Inflammatory macrophage (primary cell): ENCODE data around the gene MFAP2.
"Not testable (repeated sequence)": the region's sequence is repeated elsewhere in the genome, so short reads cannot be mapped to it uniquely, and the experiment has no call there.

Source experiments
- DNase-seq, 2 donors: peaks; one replicate each; pipeline ENCODE4 v3.0.0-alpha.2; 2020 to 2022

The MFAP2 gene

GRCh38 chr1:16958475-16958874 lies 21.9 kb downstream of the MFAP2 start:
- DNase-seq = no peak

DNA sequence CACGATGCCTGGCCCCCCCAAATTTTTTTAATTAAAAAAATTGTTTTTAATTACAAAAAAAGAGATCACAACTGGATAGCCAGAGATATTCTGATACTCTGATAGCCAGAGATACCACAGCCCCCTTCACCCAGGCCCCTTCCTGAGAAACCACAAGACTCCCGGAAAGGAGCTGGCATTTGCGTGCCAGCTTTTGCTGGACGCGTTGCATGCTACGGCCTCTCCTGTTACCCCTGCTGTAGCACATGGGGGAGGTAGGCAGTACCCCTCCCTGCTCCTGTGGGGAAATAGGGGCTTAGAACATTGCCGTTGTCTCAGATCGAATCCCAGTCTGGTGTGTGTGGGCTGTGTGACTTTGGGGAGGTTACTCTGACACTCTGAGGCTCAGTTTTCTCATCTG lies 22.7 kb downstream of the MFAP2 start:
- DNase-seq = no peak

DNA sequence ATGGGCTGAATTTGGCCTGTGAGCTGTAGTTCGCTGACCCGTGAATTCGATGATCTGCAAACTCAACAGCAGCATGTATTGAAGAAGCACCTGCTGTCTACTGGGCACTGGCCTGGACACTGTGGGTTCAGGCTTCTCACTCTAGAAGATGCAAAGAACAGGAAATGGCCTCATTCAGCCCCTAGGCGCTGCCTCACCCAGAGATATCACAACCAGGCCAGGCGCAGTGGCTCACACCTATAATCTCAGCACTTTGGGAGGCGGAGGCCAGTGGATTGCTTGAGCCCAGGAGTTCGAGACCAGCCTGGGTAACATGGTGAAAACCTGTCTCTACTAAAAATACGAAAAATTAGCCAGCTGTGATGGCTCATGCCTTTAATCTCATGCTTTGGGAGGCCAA lies 23.6 kb downstream of the MFAP2 start:
- no peak for DNase-seq

DNA sequence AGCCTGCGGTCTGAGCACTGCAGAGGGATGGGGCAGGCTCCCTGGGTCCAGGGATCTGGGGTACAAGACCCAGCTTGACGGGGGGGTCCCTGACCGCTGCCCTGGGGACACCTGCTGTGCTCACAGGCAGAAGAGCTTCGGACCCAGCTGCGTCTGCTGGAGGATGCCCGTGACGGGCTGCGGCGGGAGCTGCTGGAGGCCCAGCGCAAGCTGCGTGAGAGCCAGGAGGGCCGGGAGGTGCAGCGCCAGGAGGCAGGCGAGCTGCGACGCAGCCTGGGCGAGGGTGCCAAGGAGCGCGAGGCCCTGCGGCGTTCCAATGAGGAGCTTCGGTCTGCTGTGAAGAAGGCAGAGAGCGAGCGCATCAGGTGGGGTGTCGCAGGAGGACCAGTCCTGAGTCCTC lies 25.2 kb downstream of the MFAP2 start:
- no peak for DNase-seq

DNA sequence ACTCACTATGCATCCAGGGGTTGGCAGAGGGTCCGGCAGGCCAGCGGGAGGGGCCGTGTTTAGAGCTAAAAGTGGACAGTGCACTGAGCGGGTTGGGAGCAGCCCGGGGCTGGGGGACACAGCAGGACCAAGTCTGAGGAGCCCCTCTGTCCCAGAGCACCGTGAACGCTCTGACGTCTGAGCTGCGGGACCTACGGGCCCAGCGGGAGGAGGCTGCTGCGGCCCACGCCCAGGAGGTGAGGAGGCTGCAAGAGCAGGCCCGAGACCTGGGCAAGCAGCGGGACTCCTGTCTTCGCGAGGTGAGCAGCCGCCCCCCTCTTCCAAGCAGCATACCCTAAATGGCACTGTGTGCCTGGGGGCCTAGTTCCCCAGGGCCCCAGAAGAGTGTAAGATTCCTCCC lies 25.8 kb downstream of the MFAP2 start:
- no peak for DNase-seq

DNA sequence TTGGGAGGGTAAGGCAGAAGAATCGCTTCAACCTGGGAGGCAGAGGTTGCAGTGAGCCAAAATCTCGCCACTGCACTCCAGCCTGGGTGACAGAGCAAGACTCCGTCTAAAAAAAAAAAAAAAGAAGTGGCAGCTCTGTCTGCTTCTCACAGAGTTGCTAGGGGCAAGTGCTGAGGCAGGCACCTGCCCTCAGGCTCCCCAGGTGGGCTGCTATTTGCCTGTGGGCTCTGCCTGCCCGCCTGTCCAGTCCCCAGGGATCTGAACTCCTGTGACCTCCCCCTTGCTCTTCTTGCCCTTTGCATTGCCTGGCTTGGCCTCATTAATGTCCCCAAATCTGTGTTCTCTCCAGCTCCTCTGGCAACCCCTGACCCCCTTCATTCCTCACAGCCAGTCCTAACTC lies 28.0 kb downstream of the MFAP2 start:
- not testable (repeated sequence) for DNase-seq

DNA sequence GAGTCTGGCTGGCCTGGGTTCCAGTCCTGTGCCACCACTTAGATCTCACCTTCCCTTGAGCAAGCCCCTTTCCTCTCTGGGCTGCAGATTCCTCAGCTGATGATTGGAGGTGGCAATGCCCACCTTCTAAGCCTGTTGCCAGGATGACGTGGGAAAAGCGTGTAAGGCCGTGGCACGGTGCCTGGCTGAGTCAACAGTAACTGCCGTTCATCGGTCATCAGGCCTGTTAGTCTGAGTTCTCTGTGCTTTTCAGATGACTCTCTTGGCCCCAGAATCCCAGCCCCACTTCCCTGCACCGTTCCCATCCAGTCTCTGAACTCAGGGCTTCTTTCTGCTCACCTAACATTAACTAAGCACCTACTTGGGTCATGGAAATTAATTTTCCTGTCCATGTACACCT lies 31.4 kb downstream of the MFAP2 start:
- DNase-seq = not testable (repeated sequence)

DNA sequence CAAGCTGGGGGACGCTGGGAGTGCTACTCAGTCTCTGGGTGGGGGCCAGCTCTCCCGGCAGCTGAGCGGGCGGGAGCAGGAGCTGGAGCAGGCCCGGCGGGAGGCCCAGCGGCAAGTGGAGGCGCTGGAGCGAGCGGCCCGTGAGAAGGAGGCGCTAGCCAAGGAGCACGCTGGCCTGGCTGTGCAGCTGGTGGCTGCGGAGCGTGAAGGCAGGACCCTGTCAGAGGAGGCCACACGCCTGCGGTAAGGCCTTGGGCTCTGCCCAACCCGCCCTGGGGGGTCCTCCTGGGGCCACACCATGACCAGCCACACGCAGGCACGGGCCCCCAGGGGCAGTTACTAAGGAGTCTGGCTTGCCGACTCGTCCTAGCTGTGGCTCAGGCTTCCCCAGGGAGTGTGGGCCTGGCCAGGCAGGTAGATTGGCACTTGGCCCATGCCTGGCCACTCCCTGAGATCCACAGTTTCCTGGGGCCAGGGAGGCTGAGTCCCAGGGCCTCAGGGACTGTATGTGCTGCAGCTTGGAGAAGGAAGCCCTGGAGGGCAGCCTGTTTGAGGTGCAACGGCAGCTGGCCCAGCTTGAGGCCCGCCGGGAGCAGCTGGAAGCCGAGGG lies 32.0 kb downstream of the MFAP2 start:
- DNase-seq = not testable (repeated sequence)

GRCh38 chr1:16946646-16947045 lies 33.8 kb downstream of the MFAP2 start:
- no peak for DNase-seq

- DNase-seq = not testable (repeated sequence)
Measured at GRCh38 chr1:16946185-16946584, 34.2 kb downstream of the MFAP2 start.

DNA sequence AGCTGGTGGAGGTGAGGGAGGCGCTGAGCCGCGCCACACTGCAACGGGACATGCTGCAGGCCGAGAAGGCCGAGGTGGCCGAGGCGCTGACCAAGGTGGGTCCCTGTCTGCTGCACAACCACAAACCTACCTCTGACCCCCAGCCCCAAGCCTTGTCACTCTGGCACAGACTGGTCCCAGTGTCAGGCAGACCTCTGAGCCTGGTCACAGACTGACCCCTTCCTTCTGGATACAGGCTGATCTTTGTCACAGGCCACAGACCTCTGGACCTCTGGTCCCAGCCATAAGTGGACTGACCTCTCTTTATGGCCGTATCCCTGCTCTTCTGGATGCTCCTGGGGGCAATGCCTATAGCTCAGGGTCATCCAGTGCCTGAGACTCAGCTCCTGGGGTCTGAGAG lies 34.9 kb downstream of the MFAP2 start:
- DNase-seq = not testable (repeated sequence)

DNA sequence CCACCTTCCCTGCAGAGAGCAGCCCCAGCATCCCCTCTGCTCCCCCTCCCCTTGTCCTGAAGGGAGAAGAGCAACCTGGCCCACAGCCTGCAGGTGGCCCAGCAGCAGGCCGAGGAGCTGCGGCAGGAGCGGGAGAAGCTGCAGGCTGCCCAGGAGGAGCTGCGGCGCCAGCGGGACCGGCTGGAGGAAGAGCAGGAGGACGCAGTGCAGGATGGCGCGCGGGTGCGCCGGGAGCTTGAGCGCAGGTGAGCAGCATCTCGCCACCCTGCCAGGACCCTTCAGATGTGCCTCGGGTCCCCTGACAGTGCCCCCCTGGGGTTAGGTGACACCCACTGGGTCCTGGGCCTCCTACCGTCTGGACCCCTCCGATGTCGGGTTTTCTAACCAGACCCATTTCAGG lies 36.4 kb downstream of the MFAP2 start:
- no peak for DNase-seq

- not testable (repeated sequence) for DNase-seq
Measured at GRCh38 chr1:16939386-16940180, 40.8 kb downstream of the MFAP2 start.

- DNase-seq = no peak
Measured at GRCh38 chr1:16938351-16939321, 41.8 kb downstream of the MFAP2 start.

DNA sequence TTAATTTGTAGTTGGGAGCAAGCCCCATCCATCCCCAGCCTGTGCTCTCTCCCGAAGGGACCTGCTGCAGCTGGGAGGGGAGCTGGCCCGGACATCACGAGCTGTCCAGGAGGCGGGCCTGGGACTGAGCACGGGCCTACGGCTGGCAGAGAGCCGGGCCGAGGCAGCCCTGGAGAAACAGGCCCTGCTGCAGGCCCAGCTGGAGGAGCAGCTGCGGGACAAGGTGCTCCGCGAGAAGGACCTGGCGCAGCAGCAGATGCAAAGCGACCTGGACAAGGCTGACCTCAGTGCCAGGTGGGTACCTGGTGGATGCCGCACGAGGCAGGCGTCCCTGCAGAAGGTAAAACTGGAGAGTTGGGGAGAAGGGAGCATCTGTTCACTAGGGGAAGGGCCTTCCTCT lies 43.8 kb downstream of the MFAP2 start:
- DNase-seq = not testable (repeated sequence)

DNA sequence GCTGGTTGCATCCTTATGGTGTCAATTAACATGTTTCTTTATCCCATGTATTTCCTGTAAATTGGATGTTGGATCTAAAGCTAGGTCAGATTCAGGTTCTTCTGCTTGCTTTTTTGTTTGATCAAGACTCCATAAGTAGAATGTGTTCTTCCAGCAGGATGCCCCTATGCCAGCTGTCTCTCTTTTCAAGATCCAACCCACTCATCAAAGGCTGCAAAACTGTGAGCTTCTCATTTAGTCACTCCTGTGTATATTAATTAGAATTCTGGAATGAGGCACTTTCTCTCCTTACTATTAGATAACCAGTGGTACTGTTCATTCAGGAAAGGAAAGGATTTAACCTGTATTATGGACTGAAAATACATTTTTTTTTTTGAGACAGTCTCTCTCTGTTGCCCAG lies 46.5 kb downstream of the MFAP2 start:
- DNase-seq = not testable (repeated sequence)

GRCh38 chr1:16931206-16931934 lies 49.0 kb downstream of the MFAP2 start:
- peak; percentile 46 to 62 for DNase-seq

DNA sequence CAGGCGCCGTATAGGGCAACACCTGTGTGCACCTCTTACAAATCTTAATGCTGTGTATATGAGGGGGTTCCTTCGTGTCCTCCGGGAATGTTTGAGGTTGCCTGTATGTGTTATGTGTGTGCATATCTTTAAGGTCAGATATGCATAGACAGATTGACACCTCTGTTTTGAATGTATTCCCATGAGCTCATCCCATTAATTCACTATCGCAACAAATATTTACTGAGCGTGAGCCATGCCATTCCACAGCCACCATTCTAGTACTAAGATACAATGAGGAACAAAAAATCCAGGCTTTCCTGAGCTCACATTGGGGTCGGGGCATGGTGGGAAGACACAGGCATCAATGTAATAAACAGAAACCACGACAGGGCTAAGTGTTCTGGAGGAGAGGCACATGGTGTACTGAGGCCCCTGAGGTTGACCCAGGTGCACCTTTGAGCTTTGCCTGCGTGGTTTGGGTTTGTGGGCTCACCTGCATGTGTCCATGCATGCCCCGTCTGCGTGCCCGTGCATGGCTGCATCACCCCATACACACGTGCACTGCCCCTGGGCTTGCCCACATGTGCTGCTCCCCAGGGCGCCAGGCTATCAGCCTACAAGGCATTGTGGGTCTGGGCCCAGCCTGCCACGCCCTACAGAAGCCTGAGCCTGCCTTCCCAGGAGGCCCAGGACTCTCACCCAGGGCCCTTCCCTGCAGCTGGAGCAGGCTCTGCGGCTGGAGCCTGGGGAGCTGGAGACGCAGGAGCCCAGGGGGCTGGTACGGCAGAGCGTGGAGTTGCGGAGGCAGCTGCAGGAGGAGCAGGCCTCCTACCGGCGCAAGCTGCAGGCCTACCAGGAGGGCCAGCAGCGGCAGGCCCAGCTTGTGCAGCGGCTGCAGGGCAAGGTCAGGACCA lies 51.0 kb downstream of the MFAP2 start:
- DNase-seq = not testable (repeated sequence)

- no peak for DNase-seq
Measured at GRCh38 chr1:16927711-16928485, 52.5 kb downstream of the MFAP2 start.

GRCh38 chr1:16927256-16927655 lies 53.2 kb downstream of the MFAP2 start:
- DNase-seq = no peak
